Activated B cell treated with CpG ODN at 0.5 μM for 24 hours (primary cell): ENCODE measurements around the gene PI16. TPM values are rescaled to one million over a fixed set of nuclear protein-coding genes. Genes with fewer than 3 reads are reported as not detected.

Experiments used
- ATAC-seq: fragments of 200-7000 bp; cut with Tn5 transposase; one replicate; pipeline ENCODE4 v1.10.0; 2021; ENCODE audit warnings: low read depth, mild to moderate bottlenecking, moderate library complexity
- CTCF ChIA-PET: fragments of 350-600 bp; sonication (Branson Sonifier 250); formaldehyde crosslinking; loops from one replicate; lab custom pipeline; 2021; ENCODE audit warnings: antibody characterized with exemption; lab: Charles Lee
- POLR2A ChIA-PET: fragments of 350-600 bp; sonication (Branson Sonifier 250); formaldehyde crosslinking; loops from one replicate; lab custom pipeline; 2021; ENCODE audit warnings: antibody characterized with exemption; lab: Charles Lee
- DNase-seq: peaks from one replicate; pipeline ENCODE4 v3.0.0; 2022
- H3K27ac Mint-ChIP-seq: one replicate; pipeline ENCODE4 v1.8.0; 2020; ENCODE audit warnings: mixed read lengths
- H3K27me3 Mint-ChIP-seq: one replicate; pipeline ENCODE4 v1.8.0; 2021; ENCODE audit warnings: mixed read lengths
- H3K36me3 Mint-ChIP-seq: one replicate; pipeline ENCODE4 v1.8.0; 2021; ENCODE audit warnings: low read depth, mixed read lengths
- H3K4me1 Mint-ChIP-seq: one replicate; pipeline ENCODE4 v1.8.0; 2021; ENCODE audit warnings: mixed read lengths
- H3K4me3 Mint-ChIP-seq: one replicate; pipeline ENCODE4 v1.8.0; 2020; ENCODE audit warnings: mild to moderate bottlenecking, mixed read lengths
- H3K9me3 Mint-ChIP-seq: one replicate; pipeline ENCODE4 v1.8.0; 2020; ENCODE audit warnings: mixed read lengths
- intact Hi-C: fragments of 100-400 bp; cut with micrococcal nuclease; formaldehyde crosslinking; loops from one replicate; pipeline ENCODE4 v1.15.1; 2024
- total RNA-seq: library from RNA; stranded (reverse); gene quantifications from 2 replicates; pipeline ENCODE4 v1.2.3, GENCODE V29; 2022
- TF ChIP-seq, protein P1 (sequence below): fragments of 200-600 bp; IDR thresholded peaks from one replicate; pipeline ENCODE4 v1.8.0; 2022; ENCODE audit warnings: antibody characterized with exemption, mild to moderate bottlenecking

The PI16 gene
- total RNA-seq, 1 donor from 2014 or later = 0.78 TPM

DNA sequence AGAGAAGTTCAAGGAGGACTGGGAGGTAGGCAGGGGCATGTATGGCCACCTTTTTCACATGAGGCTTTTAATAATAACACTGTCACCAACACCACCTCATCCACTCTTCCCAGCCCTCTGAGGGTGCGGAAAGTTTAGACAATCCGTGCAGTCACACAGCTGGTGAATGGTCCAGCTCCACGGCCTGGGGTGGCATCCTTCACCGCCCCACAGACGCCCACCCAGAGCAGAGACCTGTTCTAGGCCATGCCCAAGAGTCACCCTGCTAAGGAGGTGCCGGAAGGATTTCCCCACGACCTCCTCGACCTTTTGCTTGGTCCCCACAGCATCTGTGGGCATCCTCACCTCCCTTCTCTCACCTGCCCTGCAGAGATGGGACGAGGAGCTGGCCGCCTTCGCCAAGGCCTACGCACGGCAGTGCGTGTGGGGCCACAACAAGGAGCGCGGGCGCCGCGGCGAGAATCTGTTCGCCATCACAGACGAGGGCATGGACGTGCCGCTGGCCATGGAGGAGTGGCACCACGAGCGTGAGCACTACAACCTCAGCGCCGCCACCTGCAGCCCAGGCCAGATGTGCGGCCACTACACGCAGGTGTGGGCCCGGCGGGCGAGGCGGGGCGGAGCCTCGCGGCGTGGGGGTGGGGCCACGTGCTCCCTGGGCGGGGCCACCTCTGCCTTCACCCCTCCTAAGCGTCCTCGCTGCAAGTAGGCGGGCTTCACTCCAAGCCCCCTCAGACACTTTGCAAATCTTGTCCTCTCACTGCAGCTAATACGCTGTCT is 4.4 kb downstream of the PI16 start:
- H3K27ac Mint-ChIP-seq = no peak overlapping the region
- POLR2A ChIA-PET = no interaction called here
- CTCF ChIA-PET = no interaction called here

DNA sequence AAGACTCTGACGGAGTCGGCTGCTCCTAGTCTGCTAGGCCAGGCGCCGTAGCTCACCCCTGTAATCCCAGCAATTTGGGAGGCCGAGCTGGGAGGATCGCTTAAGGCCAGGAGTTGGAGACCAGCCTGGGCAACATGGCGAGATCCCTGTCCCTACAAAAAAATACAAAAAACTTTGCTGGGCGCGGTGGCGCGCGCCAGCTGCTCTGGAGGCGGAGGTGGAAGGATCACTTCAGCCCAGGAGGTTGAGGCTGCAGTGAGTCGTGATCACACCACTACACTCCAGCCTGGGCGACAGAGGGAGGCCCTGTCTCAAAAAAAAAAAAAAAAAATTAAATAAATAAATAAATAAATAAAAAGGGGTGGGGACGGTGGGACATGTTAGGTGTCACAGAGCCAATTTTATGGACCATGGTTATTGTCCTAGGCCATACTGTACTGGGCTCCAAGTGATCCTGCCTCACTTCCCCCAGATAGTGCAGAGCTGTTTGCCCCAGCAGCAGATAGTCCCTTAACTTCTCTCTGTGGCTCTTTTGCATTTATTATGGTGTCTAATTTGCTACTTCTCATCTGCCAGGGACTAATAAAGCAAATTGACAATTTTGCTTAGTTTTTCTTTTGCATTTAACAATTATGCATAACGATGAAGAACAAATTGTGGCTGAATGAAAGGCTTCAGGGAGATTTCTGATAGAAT is 5.2 kb downstream of the PI16 start:
- DNase-seq (no peak), ATAC-seq (no peak)
- Mint-ChIP-seq H3K27ac (no peak overlapping the region), H3K9me3 (no peaks in the 10 kb centered on the region), H3K4me1 (peaks cover 51% of the 10 kb centered on the region), H3K27me3 (no peaks in the 10 kb centered on the region), H3K4me3 (no peak overlapping the region), H3K36me3 (peaks cover 2% of the 10 kb centered on the region)
- TF ChIP-seq, protein P1, sequence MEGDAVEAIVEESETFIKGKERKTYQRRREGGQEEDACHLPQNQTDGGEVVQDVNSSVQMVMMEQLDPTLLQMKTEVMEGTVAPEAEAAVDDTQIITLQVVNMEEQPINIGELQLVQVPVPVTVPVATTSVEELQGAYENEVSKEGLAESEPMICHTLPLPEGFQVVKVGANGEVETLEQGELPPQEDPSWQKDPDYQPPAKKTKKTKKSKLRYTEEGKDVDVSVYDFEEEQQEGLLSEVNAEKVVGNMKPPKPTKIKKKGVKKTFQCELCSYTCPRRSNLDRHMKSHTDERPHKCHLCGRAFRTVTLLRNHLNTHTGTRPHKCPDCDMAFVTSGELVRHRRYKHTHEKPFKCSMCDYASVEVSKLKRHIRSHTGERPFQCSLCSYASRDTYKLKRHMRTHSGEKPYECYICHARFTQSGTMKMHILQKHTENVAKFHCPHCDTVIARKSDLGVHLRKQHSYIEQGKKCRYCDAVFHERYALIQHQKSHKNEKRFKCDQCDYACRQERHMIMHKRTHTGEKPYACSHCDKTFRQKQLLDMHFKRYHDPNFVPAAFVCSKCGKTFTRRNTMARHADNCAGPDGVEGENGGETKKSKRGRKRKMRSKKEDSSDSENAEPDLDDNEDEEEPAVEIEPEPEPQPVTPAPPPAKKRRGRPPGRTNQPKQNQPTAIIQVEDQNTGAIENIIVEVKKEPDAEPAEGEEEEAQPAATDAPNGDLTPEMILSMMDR = no peak
- intact Hi-C loops = loop anchor here (5.0 kb wide), 1 partner anchor 72 kb away; the partner anchor contains the start of gene C6orf89
- POLR2A ChIA-PET = interaction anchor here (0.6 to 0.7 kb wide), 2 partner anchors 66 to 228 kb away, joined by 4 to 5 read pairs; no protein-coding TSS in a partner anchor
- CTCF ChIA-PET = no interaction called here

More for the DNA sequence above, 4.4 kb downstream of the PI16 start:
- Mint-ChIP-seq H3K4me3 (no peak overlapping the region), H3K36me3 (peaks cover 2% of the 10 kb centered on the region), H3K27me3 (no peaks in the 10 kb centered on the region), H3K9me3 (no peaks in the 10 kb centered on the region), H3K4me1 (peaks cover 51% of the 10 kb centered on the region)
- DNase-seq (no peak), ATAC-seq (no peak)
- TF ChIP-seq, protein P1 = no peak
- intact Hi-C loops = no loop called here

DNA sequence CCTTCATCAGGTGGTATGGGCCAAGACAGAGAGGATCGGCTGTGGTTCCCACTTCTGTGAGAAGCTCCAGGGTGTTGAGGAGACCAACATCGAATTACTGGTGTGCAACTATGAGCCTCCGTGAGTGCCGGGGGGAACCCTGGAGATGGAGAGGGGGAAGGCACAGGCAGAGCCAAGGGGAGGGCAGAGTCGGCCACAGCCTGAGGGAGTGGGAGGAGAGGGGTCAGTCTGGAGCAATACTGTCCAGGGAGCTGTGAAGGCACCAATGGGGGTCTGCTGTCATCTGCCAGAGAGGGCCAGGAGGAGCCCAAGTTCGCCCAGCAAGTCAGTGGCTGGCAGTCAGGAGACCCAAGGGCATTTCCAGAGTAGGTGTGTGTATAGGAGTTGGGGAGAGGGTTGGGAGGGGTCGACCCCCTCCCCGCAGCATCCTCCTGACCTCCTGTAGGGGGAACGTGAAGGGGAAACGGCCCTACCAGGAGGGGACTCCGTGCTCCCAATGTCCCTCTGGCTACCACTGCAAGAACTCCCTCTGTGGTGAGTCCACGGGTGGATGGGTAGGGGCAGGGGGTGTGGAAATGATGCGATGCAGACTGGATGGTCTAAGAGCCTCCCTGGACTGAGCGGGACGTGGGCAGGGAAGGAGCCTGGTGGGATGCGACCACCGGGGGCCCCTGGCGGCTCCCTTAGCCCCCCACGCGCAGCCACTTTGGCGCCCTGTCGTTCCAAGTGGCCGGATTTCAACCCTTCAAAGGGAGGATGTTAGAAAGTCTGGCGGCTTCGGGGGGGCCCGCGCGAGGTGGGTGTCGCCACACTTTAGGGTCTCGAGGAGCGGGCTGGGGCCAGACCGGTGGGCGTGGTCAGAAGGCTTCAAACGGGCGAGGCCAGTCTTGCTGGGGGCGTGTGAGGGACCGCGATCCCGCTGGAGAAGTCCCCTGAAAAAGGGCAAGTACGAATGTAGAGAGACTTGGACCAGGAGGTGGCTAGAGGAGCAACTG is 7.2 kb downstream of the PI16 start:
- ChIA-PET POLR2A (interaction anchor here (0.7 to 2.7 kb wide), 2 partner anchors 25 to 279 kb away, joined by 3 to 11 read pairs; partner anchors contain the start of gene MTCH1), CTCF (no interaction called here)
- Mint-ChIP-seq H3K27ac (peak overlapping the region; percentile 53), H3K4me3 (no peak overlapping the region), H3K4me1 (peaks cover 34% of the 10 kb centered on the region), H3K27me3 (no peaks in the 10 kb centered on the region), H3K36me3 (peaks cover 7% of the 10 kb centered on the region), H3K9me3 (no peaks in the 10 kb centered on the region)
- intact Hi-C loops = loop anchor here (5.0 kb wide), 1 partner anchor 74 kb away; the partner anchor contains the start of gene C6orf89
- DNase-seq (no peak), ATAC-seq (no peak)
- TF ChIP-seq, protein P1 = no peak

- TF ChIP-seq, protein P1 = no peak
- H3K27me3 Mint-ChIP-seq = no peaks in the 10 kb centered on the region
- CTCF ChIA-PET = interaction anchor here (1.1 to 1.6 kb wide), 3 partner anchors 23 to 55 kb away, joined by 4 to 5 read pairs (median 4); partner anchors contain the start of gene MTCH1
- H3K4me3 Mint-ChIP-seq = peak overlapping the region; percentile 67
- H3K27ac Mint-ChIP-seq = peak overlapping the region; percentile 88
- intact Hi-C loops = loop anchor here (1.0 to 5.0 kb wide), 3 partner anchors 23 to 76 kb away; partner anchors contain the start of genes C6orf89, FGD2 and MTCH1
- peaks cover 16% of the 10 kb centered on the region for H3K36me3 Mint-ChIP-seq
- peaks cover 30% of the 10 kb centered on the region for H3K4me1 Mint-ChIP-seq
- POLR2A ChIA-PET = interaction anchor here (0.7 to 2.7 kb wide), 3 partner anchors 23 to 280 kb away, joined by 3 to 11 read pairs (median 3); partner anchors contain the start of genes MTCH1 and PPIL1
- ATAC-seq = peak; percentile 80
- peak; percentile 74 for DNase-seq
- no peaks in the 10 kb centered on the region for H3K9me3 Mint-ChIP-seq
Measured at GRCh38 chr6:36962874-36963273, 8.3 kb downstream of the PI16 start.
